ENCODE results near the gene FOXO4.

The FOXO4 gene

GRCh38 chrX:71099736-71100135 is 4.1 kb downstream of the FOXO4 start:
- no peak for DNase-seq (ENCODE audit: low spot score)

- no peak for DNase-seq (ENCODE audit: low spot score)
Observed at GRCh38 chrX:71100581-71101505, 5.2 kb downstream of the FOXO4 start.

GRCh38 chrX:71102292-71102691 is 6.6 kb downstream of the FOXO4 start:
- no peak for DNase-seq (ENCODE audit: low spot score)

GRCh38 chrX:71103110-71103983 is 7.7 kb downstream of the FOXO4 start:
- DNase-seq (ENCODE audit: low spot score): no peak

- no peak for DNase-seq (ENCODE audit: low spot score)
Observed at GRCh38 chrX:71105628-71106027, 10.0 kb downstream of the FOXO4 start.

- no peak for DNase-seq (ENCODE audit: low spot score)
Observed at GRCh38 chrX:71106427-71106826, 10.8 kb downstream of the FOXO4 start, which contains the start of gene CXorf65. Gene CXorf65 (minus strand): TSS chrX:71106740. CDS start chrX:71106556, 184 bp downstream.

- no peak for DNase-seq (ENCODE audit: low spot score)
Observed at GRCh38 chrX:71107245-71107644, 11.6 kb downstream of the FOXO4 start.

- DNase-seq (ENCODE audit: low spot score): no peak
Observed at GRCh38 chrX:71107762-71108360, 12.2 kb downstream of the FOXO4 start.

GRCh38 chrX:71109051-71109450 is 13.4 kb downstream of the FOXO4 start:
- DNase-seq (ENCODE audit: low spot score): no peak

- peak; percentile 70 for DNase-seq (ENCODE audit: low spot score)
Observed at GRCh38 chrX:71111141-71111843, 15.6 kb downstream of the FOXO4 start, which contains the start of gene IL2RG. Gene IL2RG (minus strand): TSS chrX:71111577. CDS start chrX:71111539, 38 bp downstream.

GRCh38 chrX:71111921-71112431 is 16.3 kb downstream of the FOXO4 start:
- DNase-seq (ENCODE audit: low spot score): no peak

GRCh38 chrX:71117358-71117757 is 21.7 kb downstream of the FOXO4 start:
- DNase-seq (ENCODE audit: low spot score): no peak

GRCh38 chrX:71118032-71118984 is 22.7 kb downstream of the FOXO4 start, which contains the start of gene MED12:
Gene MED12 (plus strand): TSS chrX:71118596. CDS start chrX:71118755, 159 bp downstream.
- DNase-seq (ENCODE audit: low spot score): peak; percentile 80

GRCh38 chrX:71118985-71119535 is 23.4 kb downstream of the FOXO4 start:
- DNase-seq (ENCODE audit: low spot score): no peak

GRCh38 chrX:71128166-71128833 is 32.6 kb downstream of the FOXO4 start:
- no peak for DNase-seq (ENCODE audit: low spot score)

GRCh38 chrX:71128915-71129765 is 33.5 kb downstream of the FOXO4 start:
- peak; percentile 65 for DNase-seq (ENCODE audit: low spot score)

- no peak for DNase-seq (ENCODE audit: low spot score)
Observed at GRCh38 chrX:71131510-71131909, 35.9 kb downstream of the FOXO4 start.

- no peak for DNase-seq (ENCODE audit: low spot score)
Observed at GRCh38 chrX:71140440-71140839, 44.8 kb downstream of the FOXO4 start.
